ENCODE data around the gene ELL.

GRCh38 chr19:18489627-18490184, 32.2 kb downstream of the ELL start:
- TF ChIP-seq, protein P1, sequence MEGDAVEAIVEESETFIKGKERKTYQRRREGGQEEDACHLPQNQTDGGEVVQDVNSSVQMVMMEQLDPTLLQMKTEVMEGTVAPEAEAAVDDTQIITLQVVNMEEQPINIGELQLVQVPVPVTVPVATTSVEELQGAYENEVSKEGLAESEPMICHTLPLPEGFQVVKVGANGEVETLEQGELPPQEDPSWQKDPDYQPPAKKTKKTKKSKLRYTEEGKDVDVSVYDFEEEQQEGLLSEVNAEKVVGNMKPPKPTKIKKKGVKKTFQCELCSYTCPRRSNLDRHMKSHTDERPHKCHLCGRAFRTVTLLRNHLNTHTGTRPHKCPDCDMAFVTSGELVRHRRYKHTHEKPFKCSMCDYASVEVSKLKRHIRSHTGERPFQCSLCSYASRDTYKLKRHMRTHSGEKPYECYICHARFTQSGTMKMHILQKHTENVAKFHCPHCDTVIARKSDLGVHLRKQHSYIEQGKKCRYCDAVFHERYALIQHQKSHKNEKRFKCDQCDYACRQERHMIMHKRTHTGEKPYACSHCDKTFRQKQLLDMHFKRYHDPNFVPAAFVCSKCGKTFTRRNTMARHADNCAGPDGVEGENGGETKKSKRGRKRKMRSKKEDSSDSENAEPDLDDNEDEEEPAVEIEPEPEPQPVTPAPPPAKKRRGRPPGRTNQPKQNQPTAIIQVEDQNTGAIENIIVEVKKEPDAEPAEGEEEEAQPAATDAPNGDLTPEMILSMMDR (IDR thresholded peaks at IDR 0.05) = no peak
- no peak for TF ChIP-seq POLR2A (IDR thresholded peaks at IDR 0.05)

Measured in testis (tissue), 2 donors.